SH-SY5Y (cell line): ENCODE results near the gene ART4.

Experiments used
- GATA2 ChIP-seq: IDR thresholded peaks from 2 replicates; pipeline ENCODE4 v1.6.1; 2011; ENCODE audit warnings: mild to moderate bottlenecking, low read depth, low read length
- GATA3 ChIP-seq: IDR thresholded peaks from 2 replicates; pipeline ENCODE4 v1.6.1; 2011; ENCODE audit warnings: low read depth, mild to moderate bottlenecking, low read length, moderate library complexity

Gene ART4

DNA sequence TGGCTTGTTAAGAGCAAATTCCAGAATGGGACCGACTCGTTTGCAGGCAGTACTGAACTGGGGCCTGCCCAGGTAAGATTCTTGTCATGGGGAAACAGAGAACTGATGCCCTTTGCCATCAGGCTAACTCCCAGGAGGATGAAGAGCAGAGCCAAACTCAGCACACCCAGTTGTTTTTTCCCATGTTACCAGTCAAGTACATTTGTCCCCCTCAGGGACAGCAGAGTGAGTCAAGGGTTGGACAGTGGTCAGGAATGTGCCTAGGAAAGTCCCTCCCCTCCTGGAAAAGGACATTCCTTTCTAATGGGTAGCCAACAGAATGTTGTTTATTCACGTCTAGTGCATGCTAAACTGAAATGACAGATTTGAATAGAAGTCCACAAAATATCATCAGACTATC, 1.6 kb downstream of the ART4 start:
- no peak for TF ChIP-seq GATA3

DNA sequence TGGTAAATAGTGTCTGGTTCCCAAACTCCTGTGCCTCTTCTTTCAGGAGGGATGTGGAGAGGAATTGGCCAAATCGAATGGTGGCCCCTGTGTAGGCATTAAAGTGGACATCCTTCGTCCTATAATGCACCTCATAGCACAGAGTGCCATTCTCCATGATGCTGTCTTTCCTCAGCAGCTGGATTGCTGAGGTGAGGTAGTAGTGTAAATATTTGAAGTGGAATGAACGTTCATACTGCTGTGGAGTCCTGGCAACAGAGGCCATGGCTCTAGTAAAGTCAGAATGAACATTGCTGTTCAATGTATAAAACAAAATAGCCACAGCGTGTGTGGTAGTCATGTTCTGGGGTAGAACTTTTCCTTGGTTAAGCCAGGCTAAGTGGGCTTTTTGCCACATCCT, 2.7 kb downstream of the ART4 start:
- TF ChIP-seq GATA3 (no peak), GATA2 (no peak)

DNA sequence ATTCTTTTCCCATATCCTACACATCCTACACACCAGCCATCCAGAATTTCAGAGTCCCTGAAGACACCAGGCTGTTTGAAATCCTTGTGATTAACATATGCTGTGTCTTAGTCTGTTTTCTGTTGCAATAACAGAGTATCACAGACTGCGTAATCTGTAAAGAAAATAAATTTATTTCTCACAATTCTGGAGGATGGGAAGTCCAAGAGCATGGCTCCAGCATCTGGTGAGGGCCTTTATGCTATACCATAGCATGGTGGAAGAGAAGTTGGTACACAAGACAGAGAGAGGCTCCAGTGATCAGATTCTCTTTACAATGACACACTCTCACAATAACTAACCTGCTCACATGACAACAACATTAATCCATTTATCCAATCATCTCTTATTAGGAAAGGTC, 4.1 kb downstream of the ART4 start:
- TF ChIP-seq GATA2: no peak
- no peak for TF ChIP-seq GATA3

DNA sequence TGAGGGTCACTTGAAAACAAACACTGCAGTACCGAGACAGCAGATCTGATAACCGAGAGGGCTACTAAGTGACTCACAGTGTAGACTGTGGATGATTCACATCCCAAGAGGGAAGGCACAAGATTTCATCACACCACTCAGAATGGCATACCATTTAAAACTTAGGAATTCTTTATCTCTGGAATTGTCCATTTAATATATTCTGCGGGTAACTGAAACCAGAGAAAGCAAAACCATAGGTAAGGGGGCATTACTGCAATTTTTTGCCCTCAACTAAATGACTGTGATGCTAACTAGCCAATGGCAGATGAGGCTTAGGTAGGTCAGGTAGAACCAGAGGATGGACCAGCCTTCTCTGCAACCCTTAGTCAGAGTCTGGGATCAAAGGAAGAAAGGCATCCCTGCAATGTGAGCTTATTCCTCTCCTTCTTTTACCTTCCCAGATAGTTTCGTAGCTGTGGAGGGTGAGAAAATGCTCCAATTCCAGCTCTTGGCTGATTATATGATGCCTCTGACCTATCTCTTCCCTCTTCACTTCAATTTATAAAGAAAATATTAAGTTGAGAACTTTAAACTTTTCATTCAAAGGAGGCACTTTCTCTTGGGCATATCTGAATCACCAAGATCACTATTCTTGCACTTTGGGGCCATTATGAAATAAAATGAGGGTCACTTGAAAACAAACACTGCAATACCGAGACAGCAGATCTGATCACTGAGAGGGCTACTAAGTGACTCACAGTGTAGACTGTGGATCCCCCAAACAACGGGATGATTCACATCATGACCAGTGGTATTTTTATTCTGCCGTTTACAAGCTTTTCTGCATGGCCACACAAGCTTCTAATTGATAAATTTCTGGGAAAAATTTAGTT, 6.8 kb downstream of the ART4 start:
- no peak for TF ChIP-seq GATA3
- no peak for TF ChIP-seq GATA2

DNA sequence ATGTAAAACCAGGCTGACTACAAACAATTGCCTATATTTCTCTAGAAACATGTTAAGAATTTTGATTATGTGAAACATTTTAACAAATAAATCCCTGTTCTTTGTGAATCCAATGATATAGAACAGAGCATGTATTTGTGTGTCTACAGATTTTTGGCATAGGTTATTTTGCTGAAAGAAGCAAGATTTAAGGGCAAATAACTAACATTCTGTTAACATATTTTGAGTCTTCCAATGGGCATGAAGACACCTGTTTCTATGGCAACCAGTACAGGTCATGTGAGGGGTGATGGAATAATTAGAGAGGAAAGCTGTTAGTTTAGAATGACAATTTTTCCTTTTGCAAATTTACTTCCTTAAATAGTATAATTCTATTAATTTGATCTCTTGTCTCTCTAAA, 8.8 kb downstream of the ART4 start:
- no peak for TF ChIP-seq GATA3
- no peak for TF ChIP-seq GATA2

DNA sequence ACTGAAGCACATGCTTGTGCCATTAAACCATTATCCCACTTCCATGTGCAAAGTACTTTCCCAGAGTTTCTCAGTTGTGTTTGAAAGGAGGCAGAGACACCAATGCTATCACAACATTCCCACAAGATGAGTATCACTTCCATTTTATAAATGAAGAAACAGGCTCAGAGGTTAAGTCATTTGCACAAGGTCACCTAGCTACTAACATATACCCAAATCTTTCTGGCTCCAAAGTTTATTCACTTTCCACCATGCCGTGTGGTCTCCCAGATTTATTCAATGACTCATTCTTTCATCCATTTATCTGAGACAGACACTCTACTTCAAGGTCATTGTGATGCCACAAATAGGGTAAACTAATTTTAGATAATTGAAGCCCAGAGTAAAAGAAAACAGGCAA, 9.4 kb downstream of the ART4 start:
- TF ChIP-seq GATA2: no peak
- no peak for TF ChIP-seq GATA3

DNA sequence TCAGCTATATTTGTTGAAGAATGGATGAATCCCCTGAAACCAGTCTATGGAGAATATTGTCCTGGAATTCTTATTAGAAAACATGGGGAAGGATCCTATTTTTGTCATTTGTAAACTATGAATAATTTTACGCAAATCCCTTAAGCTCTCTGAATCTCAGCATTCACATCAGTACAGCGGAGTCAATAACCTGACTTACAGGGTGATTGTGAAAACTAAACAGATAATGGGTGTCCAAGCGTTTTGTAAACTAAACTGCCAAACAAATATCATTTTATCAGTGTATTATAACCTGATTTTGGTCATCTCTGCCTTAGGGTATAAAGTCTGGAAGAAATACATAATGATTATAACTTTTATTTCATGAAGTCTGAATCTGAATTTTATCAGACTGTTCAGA, 10.0 kb downstream of the ART4 start:
- TF ChIP-seq GATA3 (no peak), GATA2 (no peak)

DNA sequence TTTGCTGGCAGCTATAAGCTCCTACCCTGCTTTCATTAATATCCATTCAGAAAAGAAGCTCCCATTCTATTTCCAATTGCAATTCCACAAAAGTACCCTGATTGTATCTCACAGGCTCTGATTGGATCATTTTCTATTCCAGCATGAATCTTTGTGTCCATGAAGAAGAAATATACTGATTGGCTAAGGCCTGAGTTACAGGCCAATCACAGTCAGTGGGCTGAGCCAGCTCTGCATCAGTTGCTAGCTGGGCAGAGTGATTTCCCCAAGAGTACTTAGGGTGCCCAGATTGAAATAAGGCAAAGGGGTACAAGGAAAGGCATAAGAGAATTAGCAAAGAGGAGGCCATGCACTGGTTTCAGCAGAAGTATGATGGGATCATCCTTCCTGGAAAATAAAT, 14.4 kb downstream of the ART4 start:
- no peak for TF ChIP-seq GATA3
- TF ChIP-seq GATA2: no peak

DNA sequence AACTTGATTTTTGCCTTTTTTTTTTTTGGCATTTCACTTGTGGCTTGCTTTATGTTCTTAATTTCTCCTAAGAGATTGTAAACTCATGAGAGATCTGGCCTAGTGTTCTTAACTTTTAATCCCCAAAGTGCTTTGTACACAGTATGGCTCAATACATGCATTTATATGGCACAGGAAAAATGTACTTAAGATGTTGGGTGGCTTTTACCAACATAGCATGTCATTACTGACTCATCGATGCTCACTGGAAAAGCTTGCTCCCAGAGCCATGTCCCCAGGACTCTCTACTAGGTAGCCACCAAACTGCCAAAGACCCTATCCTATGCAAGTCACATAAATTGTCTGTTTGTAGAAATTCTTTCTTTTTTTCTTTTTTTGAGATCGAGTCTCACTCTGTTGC, 16.3 kb downstream of the ART4 start:
- TF ChIP-seq GATA3 (no peak), GATA2 (no peak)

DNA sequence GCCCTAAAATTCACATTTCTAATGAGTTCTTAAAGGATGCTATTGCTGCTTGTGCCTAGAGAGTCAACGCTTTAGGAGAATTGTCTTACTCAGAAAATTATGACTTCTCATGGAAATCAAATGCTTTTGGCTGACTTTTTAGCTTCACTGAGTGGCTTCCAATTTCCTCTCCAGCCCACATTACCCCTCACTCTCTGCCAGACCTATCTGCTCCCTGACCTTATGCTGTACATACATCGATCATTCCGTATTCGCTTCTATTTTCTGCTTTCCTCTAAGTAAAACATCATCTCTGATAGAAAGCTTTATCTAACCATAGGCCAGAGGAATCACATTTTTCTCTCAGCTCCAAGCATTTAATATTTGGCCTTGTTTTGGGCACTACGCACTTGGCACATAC, 16.8 kb downstream of the ART4 start:
- TF ChIP-seq GATA3: no peak
- TF ChIP-seq GATA2: no peak

DNA sequence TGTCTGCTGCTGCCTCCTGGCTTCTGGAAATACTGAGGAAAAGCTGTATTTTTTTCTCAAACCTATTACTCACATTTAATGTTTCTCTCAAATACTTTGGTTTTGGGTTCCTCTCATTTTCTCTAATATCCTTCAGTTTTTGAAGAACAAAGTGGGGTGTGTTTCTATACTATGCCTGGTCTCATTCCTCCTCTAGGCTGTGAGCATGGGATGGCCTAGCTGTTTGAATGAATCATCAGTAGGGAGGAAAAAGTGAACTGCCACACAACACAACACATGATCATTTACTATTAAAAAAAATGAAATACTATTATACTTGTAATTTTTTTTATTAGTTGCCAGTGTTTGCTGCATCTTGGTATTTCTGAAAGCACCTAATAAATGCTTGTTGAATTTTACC, 18.1 kb downstream of the ART4 start:
- TF ChIP-seq GATA3 (no peak), GATA2 (no peak)

DNA sequence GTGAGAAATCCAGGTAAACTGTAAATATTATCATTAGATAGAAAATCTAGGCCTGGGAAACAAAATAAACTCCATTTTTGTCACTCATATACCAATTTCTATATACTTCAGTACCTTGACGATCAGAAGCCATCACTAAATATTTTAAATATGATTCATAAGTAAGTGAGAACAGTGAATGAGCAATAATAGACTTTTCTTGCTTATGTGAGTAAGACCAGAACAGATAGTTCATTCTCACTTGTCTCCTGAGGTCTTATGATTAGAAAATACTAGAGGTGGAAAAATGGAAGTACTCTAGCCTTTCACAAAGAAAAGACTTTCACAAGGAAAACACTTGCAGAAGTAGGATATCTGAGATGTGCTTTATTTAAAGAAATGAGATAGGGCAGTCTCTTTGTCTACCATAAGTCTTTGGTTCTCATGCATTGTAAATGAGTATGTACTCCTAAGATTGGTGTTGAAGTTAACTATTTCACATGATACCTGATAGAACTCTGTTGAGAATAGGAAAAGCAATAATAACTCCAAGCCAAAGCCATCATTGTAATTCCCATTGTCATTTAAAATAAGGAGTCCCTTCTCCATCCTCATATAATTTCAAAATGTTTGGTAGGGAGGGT, 19.2 kb downstream of the ART4 start:
- TF ChIP-seq GATA3 (no peak), GATA2 (no peak)

DNA sequence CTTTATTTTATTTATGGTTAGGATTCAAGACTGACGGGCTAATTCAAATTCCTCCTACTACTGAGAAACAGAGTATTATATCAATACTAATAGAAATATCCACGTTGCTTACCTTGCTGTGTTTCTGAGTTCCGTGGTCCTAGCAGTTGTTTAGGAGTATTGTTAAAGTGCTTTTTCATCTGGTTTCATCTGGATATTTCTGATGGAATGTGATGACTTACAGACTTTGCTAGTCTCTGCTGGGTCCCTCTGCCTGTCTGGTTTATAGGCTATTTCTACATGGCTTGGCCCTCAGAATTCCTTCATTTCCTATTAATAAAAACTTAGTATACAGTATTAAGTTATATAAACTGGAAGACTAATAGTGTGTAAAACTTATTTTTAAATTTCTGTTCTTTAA, 29.3 kb downstream of the ART4 start, which contains the start of gene SMCO3:
Gene SMCO3, minus strand, starts transcription at position 169 of the 400 bp plus-strand sequence. CDS start 7,502 bp downstream, outside the sequence.
- no peak for TF ChIP-seq GATA3
- no peak for TF ChIP-seq GATA2

DNA sequence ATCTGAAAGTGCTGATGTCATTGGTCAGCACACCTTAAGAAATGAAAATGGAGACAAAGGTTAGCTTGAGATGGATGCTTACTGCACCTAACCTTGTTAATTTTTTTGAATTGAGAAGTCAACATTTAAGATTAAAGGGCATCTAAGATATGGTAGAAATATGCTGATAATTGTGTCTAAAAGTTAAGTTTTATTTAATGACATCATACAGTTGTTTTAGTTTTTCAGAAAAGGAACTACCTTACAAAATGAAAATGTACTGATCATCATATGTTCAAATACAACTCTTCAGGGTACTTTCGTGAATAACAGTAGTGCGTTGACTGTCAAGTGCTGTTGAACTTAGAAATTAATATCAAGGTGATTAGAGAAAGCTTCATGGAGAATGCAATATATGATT, 31.8 kb downstream of the ART4 start:
- no peak for TF ChIP-seq GATA2
- no peak for TF ChIP-seq GATA3

DNA sequence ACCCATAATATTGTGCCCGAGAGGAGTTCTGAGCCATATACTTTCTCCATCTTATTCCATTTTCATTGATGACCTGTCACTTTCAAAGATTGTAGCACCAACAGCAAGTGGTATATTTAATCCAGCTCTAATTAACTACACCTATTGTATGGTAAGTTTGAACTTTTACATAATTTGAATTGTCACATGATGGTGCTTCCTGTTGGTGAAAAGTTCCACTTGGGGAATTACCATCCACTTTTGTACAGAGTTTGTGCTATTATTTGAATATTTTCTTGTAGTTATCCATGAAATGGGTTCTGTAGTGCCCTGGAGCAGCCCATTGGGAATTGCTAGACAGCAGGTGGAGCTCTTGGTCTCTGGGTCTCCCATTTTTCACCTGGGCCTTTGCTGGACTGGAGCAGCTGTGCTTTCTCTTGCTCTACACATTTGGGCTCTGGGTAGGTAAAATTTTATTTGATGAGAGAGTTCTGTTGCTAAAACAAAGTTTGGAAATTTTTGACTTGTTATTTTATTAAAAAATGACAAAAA, 32.3 kb downstream of the ART4 start:
- TF ChIP-seq GATA3 (no peak), GATA2 (no peak)
